A549 (cell line): ENCODE measurements around the gene MAN2A2. TPM values are rescaled to one million over a fixed set of nuclear protein-coding genes. Genes with fewer than 3 reads are reported as not detected.
"Not testable (repeated sequence)": the region's sequence is repeated elsewhere in the genome, so short reads cannot be mapped to it uniquely, and the experiment has no call there.

Experiments
- ATAC-seq, 2 experiments: fragments of 200-7000 bp in 1 of 2; fragments of >200 bp in 1 of 2; cut with Nextera tagmentation in 1 of 2; cut with Tn5 transposase in 1 of 2; 3 replicates each; pipeline versions ENCODE4 v1.8.0 to v1.9.1; 2018 to 2020; ENCODE audit warnings: mild to moderate bottlenecking in 1 of 2, moderate library complexity in 1 of 2
- CTCF ChIA-PET: fragments of 300-600 bp; sonication (Branson Sonifier 250); formaldehyde crosslinking; extraction: SDS; loops from one replicate; lab custom pipeline; 2021; ENCODE audit warnings: antibody characterized with exemption, inconsistent platforms; lab: Yijun Ruan, JAX
- POLR2A ChIA-PET: fragments of 350-600 bp; formaldehyde crosslinking; extraction: SDS; loops from one replicate; lab custom pipeline; 2021; ENCODE audit warnings: antibody characterized with exemption, inconsistent platforms; lab: Yijun Ruan, JAX
- DNase-seq, 2 experiments: peaks; one replicate each; pipeline versions ENCODE4 v3.0.0 to v3.0.0-alpha.2; 2011 to 2016; ENCODE audit warnings: low read depth in 1 of 2, low spot score in 1 of 2
- FAIRE-seq: peaks from 2 replicates; lab custom pipeline; 2011; peaks lifted over from hg19 to GRCh38; lab: Jason Lieb, UNC
- H3K27ac ChIP-seq, 2 experiments: fragments of >200 bp; sonication (Bioruptor Twin); formaldehyde crosslinking; 3 replicates each; pipeline ENCODE4 v1.5.1; 2016 to 2017
- H3K4me1 ChIP-seq: fragments of >200 bp; sonication (Bioruptor Twin); formaldehyde crosslinking; 3 replicates; pipeline ENCODE4 v1.6.1; 2016
- H3K4me2 ChIP-seq: fragments of >200 bp; sonication (Bioruptor Twin); formaldehyde crosslinking; 3 replicates; pipeline ENCODE4 v1.6.1; 2016
- H3K4me3 ChIP-seq: fragments of >200 bp; sonication (Bioruptor Twin); formaldehyde crosslinking; 3 replicates; pipeline ENCODE4 v1.5.1; 2016
- H3K9me3 ChIP-seq: fragments of >200 bp; sonication (Bioruptor Twin); formaldehyde crosslinking; 3 replicates; pipeline ENCODE4 v1.6.1; 2016
- BCL3 ChIP-seq: fragments of >200 bp; sonication (Bioruptor Twin); formaldehyde crosslinking; IDR thresholded peaks from 3 replicates; pipeline ENCODE4 v1.6.1; 2016
- BHLHE40 ChIP-seq: IDR thresholded peaks from 2 replicates; pipeline ENCODE4 v1.6.1; 2012; ENCODE audit warnings: low read depth, low read length, inconsistent platforms
- EHMT2 ChIP-seq: fragments of 200-600 bp; sonication (generic); IDR thresholded peaks from 2 replicates; pipeline ENCODE4 v1.6.1; 2016; ENCODE audit warnings: antibody characterized with exemption, low read depth, mild to moderate bottlenecking, moderate library complexity
- ELK1 ChIP-seq: fragments of 150-350 bp; IDR thresholded peaks from 2 replicates; pipeline ENCODE4 v1.6.1; 2014; ENCODE audit warnings: low read depth, mild to moderate bottlenecking, low read length
- FOSB ChIP-seq: fragments of 250-450 bp; sonication (Bioruptor Pico); IDR thresholded peaks from 2 replicates; pipeline ENCODE4 v1.5.0; 2020; ENCODE audit warnings: mild to moderate bottlenecking, moderate library complexity
- GATA3 ChIP-seq: IDR thresholded peaks from 2 replicates; pipeline ENCODE4 v1.6.1; 2012; ENCODE audit warnings: borderline replicate concordance
- HDAC2 ChIP-seq: fragments of 200-600 bp; sonication (generic); IDR thresholded peaks from 2 replicates; pipeline ENCODE4 v1.6.1; 2016
- HEYL ChIP-seq: fragments of 250-450 bp; sonication (Bioruptor Pico); IDR thresholded peaks from 2 replicates; pipeline ENCODE4 v1.8.0; 2021; ENCODE audit warnings: mild to moderate bottlenecking, moderate library complexity
- JUNB ChIP-seq: fragments of >200 bp; sonication (Bioruptor Twin); formaldehyde crosslinking; IDR thresholded peaks from 2 replicates; pipeline ENCODE4 v1.6.1; 2016
- KDM1A ChIP-seq: fragments of 200-600 bp; sonication (generic); IDR thresholded peaks from 2 replicates; pipeline ENCODE4 v1.6.1; 2016; ENCODE audit warnings: low read depth, mild to moderate bottlenecking
- MAX ChIP-seq: IDR thresholded peaks from 2 replicates; pipeline ENCODE4 v1.6.1; 2012
- MYC ChIP-seq: IDR thresholded peaks from 2 replicates; pipeline ENCODE4 v1.6.1; 2012; ENCODE audit warnings: mild to moderate bottlenecking, inconsistent platforms, low read length, improper control_type of control experiment, borderline replicate concordance
- NPAS2 ChIP-seq: fragments of 250-450 bp; sonication (Bioruptor Pico); IDR thresholded peaks from 2 replicates; pipeline ENCODE4 v1.8.0; 2022; ENCODE audit warnings: mild to moderate bottlenecking, moderate library complexity, borderline replicate concordance
- PBX3 ChIP-seq: IDR thresholded peaks from 2 replicates; pipeline ENCODE4 v1.6.1; 2012
- POLR2A ChIP-seq: IDR thresholded peaks from 2 replicates; pipeline ENCODE4 v1.6.1; 2012; ENCODE audit warnings: mild to moderate bottlenecking, low read length
- SMC3 ChIP-seq: fragments of >200 bp; sonication (Bioruptor Twin); formaldehyde crosslinking; IDR thresholded peaks from 3 replicates; pipeline ENCODE4 v1.6.1; 2018; ENCODE audit warnings: inconsistent platforms
- TFCP2L1 ChIP-seq: fragments of 250-450 bp; sonication (Bioruptor Pico); IDR thresholded peaks from 2 replicates; pipeline ENCODE4 v1.5.0; 2021; ENCODE audit warnings: mild to moderate bottlenecking
- ZC3H11A ChIP-seq: fragments of 450-650 bp; IDR thresholded peaks from 2 replicates; pipeline ENCODE4 v1.6.1; 2014; ENCODE audit warnings: antibody characterized with exemption, mild to moderate bottlenecking
- WGBS: methylation state at CpG from one replicate; pipeline ENCODE4 v1.1.6; 2017; ENCODE audit errors: missing lambda C conversion rate; 5-methylcytosine and 5-hydroxymethylcytosine counted together
- polyA plus RNA-seq, 4 experiments: library from polyadenylated mRNA; depleted of rRNA in 3 of 4; stranded (reverse); fragments of >200 nt; fragmentation: RNase III in 1 of 4; extraction: RNeasy Plus Mini Kit Qiagen cat#74134 plus additional on column Dnase treatment in 1 of 4; gene quantifications; 2 replicates in 3 of 4; 3 replicates in 1 of 4; pipeline ENCODE4 v1.2.3, GENCODE V29; 2011 to 2017
- TF ChIP-seq, protein P1 (sequence below): fragments of 250-450 bp; sonication (Bioruptor Pico); IDR thresholded peaks from 2 replicates; pipeline ENCODE4 v1.5.0; 2021; ENCODE audit warnings: mild to moderate bottlenecking, moderate library complexity, borderline replicate concordance
- TF ChIP-seq, protein P2 (sequence below): fragments of >200 bp; sonication (Bioruptor Twin); formaldehyde crosslinking; IDR thresholded peaks from 2 replicates; pipeline ENCODE4 v1.6.1; 2016

The MAN2A2 gene
- polyA plus RNA-seq, 2 of the 4 experiments (the other 2 are of a cell fraction) = 22.0 to 32.6 TPM

- DNase-seq (peak in 1 of 2 experiments; percentile 43), FAIRE-seq (no peak), ATAC-seq (peak; percentile 60 to 76; a peak in 4 of 6 replicates)
- ChIA-PET CTCF (interaction anchor here (1.0 to 16.8 kb wide), 8 partner anchors 9 to 254 kb away, joined by 3 to 326 read pairs (median 4); partner anchors contain the start of genes FES, HDDC3 and UNC45A), POLR2A (no interaction called here)
- WGBS = 65% methylated on average over 10 of the region's 10 CpGs
- Histone ChIP-seq H3K27ac (no peak overlapping the region), H3K4me2 (no peak overlapping the region), H3K4me3 (no peak overlapping the region), H3K9me3 (no peaks in the 10 kb centered on the region), H3K4me1 (no peaks in the 10 kb centered on the region)
- TF ChIP-seq BCL3 = no peak
- TF ChIP-seq, protein P1, sequence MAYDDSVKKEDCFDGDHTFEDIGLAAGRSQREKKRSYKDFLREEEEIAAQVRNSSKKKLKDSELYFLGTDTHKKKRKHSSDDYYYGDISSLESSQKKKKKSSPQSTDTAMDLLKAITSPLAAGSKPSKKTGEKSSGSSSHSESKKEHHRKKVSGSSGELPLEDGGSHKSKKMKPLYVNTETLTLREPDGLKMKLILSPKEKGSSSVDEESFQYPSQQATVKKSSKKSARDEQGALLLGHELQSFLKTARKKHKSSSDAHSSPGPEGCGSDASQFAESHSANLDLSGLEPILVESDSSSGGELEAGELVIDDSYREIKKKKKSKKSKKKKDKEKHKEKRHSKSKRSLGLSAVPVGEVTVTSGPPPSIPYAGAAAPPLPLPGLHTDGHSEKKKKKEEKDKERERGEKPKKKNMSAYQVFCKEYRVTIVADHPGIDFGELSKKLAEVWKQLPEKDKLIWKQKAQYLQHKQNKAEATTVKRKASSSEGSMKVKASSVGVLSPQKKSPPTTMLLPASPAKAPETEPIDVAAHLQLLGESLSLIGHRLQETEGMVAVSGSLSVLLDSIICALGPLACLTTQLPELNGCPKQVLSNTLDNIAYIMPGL = no peak
- TF ChIP-seq FOSB (CRISPR knock-in tag) = no peak
- TF ChIP-seq EHMT2 = no peak
- TF ChIP-seq SMC3 = no peak
- no peak for TF ChIP-seq BHLHE40
- no peak for TF ChIP-seq MYC
- no peak for TF ChIP-seq TFCP2L1 (CRISPR knock-in tag)
- no peak for TF ChIP-seq HDAC2
- no peak for TF ChIP-seq JUNB
- no peak for TF ChIP-seq KDM1A
- TF ChIP-seq, protein P2, sequence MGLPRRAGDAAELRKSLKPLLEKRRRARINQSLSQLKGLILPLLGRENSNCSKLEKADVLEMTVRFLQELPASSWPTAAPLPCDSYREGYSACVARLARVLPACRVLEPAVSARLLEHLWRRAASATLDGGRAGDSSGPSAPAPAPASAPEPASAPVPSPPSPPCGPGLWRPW = no peak
- TF ChIP-seq NPAS2 (CRISPR knock-in tag) = no peak
- no peak for TF ChIP-seq PBX3
- no peak for TF ChIP-seq GATA3
- no peak for TF ChIP-seq ELK1
- no peak for TF ChIP-seq MAX
- no peak for TF ChIP-seq POLR2A
- TF ChIP-seq ZC3H11A = no peak
- TF ChIP-seq HEYL = no peak
Measured at GRCh38 chr15:90895571-90896117, 7.5 kb upstream of the MAN2A2 start.

DNA sequence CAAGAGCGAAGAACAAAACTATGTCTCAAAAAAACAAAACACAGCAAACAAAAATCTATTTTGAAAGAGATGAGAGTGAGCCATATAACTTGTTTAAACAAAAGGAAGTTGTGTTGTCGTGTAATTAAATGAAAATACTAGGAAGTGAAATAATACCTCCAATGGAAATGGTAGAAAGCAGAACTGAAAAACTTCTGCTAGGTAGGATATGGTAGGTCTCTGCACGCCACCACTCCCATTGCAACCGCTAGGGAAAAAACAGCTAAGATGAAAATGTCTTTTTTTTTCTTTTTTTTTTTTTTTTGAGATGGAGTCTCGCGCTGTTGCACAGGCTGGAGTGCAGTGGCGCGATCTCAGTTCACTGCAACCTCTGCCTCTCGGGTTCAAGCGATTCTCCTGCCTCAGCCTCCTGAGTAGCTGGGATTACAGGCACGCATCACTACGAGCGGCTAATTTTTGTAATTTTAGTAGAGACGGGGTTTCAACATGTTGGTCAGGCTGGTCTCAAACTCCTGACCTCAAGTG, 5.9 kb upstream of the MAN2A2 start:
- DNase-seq, FAIRE-seq, H3K4me3 ChIP-seq, H3K27ac ChIP-seq, H3K9me3 ChIP-seq, H3K4me2 ChIP-seq, POLR2A ChIA-PET, ATAC-seq, H3K4me1 ChIP-seq: not testable (repeated sequence)
- WGBS = 92% methylated on average over 14 of the region's 14 CpGs
- CTCF ChIA-PET = interaction anchor here (0.7 to 16.8 kb wide), 8 partner anchors 11 to 578 kb away, joined by 3 to 326 read pairs (median 4); partner anchors contain the start of genes FES, HDDC3 and UNC45A
